Suppressor macrophage (primary cell): ENCODE results near the gene ZNF627.
A peak's percentile ranks its signal among the peaks of the same experiment; 100 is the strongest.
"Not testable (repeated sequence)": the region's sequence is repeated elsewhere in the genome, so short reads cannot be mapped to it uniquely, and the experiment has no call there.

ENCODE experiments used
- DNase-seq, 4 experiments: peaks; one replicate each; pipeline ENCODE4 v3.0.0-alpha.2; 2020 to 2022

Gene ZNF627

DNA sequence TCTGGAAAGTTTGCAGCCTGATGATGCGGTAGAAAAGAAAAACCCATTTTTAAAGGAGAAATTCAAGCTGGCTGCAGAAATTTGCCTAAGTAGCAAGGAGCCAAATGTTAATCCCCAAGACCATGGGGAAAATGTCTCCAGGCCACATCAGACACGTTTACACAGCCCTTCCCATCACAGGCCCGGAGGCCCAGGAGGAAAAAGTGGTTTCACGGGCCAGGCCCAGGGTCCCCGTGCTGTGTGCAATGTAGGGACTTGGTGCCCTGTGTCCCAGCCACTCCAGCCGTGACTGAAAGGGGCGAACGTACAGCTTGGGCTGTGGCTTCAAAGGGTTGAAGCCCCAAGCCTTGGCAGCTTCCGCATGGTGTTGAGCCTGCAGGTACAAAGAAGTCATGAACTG is 35.9 kb downstream of the ZNF627 start:
- no peak for DNase-seq

DNA sequence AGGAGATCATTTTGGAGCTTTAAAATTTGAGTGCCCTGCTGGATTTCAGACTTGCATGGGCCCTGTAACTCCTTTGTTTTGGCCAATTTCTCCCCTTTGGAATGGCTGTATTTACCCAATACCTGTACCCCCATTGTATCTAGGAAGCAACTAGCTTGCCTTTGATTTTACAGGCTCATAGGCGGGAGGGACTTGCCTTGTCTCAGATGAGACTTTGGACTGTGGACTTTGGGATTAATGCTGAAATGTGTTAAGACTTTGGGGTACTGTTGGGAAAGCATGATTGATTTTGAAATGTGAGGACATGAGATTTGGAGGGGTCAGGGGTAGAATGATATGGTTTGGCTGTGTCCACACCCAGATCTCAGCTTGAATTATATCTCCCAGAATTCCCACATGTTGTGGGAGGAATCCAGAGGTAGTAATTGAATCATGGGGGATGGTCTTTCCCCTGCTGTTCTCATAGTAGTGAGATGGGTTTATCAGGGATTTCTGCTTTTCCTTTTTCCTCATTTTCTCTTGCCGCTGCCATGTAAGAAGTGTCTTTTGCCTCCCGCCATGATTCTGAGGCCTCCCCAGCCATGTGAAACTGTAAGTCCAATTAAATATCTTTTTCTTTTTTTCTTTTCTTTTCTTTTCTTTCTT is 36.9 kb downstream of the ZNF627 start:
- not testable (repeated sequence) for DNase-seq

DNA sequence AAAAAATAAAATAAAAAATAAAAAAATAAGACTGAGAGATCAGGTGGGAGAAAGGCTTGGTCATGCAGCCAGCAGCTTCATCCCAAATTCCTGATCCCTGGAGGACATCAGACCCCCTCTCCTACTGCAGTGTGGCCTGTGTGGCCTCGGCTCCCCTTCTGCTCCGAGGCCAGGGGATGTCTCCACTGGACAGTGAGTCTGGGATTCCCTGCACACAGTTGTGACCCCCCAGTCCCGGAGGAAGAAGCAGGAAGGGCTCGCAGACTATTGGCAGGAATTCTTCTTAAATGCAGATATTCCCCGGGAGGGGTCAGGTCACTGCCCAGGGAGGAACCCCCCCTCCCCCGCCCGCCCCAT is 41.9 kb downstream of the ZNF627 start:
- no peak for DNase-seq

DNA sequence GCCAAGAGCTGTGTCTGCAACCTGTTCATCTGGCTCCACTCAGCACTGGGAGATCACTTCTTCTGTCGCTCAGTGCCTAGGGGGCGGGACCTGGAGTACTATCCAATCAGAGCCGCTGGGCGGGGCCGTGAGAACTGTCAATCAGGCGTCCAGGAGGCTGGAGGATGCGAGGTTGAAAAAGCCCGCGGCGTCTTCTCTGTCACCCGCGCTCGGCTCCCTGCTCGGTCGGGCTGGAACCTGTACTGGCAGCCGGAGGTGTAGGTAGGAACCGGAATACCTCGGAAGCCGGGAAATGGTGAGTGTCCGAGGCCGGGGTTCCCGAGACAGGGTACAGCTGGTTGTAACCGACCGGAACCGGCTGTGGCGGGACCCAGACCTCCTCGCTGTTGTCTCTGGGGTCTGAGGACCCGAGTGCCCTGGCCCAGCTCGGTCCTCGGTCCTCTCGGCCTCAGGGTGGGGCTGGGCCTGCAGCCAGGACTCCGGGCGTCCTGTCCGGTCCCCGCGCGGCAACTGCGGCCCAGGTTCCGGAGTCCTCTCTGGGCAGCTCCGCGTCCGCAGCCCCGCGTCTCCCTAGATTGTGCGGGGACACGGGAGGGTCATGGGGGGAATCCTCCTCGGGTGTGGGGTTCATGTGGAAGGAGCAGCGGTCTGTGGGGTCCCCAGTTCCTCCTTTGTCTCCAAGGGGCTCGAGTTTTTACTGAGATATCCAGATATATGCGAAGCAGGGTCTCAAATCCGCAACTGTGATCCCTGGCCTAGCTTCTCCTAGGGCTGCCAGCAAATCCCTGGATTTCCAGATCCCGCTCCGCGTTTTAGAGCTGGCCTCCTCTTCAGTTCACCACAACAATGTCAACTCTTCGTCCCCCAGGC is 42.6 kb downstream of the ZNF627 start:
- peak; percentile 95 to 96 (median 96) for DNase-seq

DNA sequence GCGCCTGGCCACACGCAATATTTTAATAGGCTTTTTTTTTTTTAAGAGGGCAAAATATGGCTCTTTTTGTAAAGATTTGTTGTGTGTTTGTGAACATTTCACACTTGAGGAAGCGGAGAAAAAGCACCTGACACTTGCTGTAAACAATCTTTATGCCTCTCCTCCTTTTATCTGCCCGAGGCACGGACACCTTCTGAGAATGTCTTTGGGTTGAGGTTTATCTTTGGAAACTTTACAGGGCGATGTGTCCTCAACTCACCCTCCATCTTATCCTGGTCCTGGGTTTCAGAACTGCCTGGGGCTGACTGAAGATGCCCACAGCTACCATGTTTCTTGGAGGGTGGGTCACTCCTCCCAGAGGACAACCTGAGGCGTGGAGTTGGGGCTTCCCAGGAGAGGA is 44.0 kb downstream of the ZNF627 start:
- DNase-seq: no peak

DNA sequence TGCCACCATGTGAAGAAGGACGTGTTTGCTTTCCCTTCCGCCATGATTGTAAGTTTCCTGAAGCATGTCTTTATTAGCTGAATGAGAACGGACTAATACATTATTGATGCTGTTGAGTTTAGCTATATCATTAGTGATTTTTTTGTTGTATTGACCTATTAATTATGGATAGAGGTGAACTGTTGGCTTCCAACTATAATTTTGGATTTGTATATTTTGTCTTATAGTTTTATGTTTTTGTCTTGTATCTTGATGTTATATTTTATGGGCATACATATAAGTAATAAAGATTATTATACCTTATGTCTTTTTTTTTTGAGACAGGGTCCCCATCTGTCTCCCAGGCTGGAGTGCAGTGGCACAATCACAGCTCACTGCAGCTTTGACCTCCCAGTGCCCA is 45.6 kb downstream of the ZNF627 start:
- no peak for DNase-seq

DNA sequence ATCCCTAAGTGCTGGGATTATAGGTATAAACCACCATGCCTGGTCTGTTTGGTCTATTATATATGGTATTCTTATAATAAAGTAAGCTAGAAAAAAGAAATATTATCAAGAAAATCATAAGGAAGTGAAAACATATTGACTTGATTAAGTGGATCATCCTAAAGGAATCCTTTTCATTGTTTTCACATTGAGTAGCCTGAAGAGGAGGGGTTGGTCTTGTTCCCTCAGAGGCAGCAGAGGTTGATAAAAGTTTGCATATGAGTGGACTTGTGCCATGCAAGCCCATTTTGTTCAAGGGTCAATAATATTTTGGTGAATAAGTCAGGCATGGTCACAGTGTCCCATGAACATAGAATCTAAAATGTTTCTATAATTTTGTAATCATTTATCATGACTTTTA is 52.7 kb downstream of the ZNF627 start:
- DNase-seq: no peak

DNA sequence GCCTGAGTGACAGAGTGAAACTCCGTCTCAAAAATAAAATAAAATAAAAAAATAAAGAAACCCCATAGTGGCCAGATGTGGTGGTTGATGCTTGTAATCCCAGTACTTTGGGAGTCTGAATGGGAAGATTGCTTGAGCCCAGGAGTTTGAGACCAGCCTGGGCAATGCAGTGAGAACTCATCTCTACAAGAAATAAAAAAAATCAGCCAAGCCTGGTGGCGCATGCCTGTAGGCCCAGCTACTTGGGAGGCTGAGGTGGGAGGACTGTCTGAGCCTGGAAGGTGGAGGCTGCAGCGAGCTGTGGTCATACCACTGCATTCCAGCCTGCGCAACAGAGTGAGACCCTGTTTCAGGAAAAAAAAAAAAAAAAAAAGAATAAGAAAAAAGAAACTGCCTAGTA is 53.8 kb downstream of the ZNF627 start:
- DNase-seq: no peak

DNA sequence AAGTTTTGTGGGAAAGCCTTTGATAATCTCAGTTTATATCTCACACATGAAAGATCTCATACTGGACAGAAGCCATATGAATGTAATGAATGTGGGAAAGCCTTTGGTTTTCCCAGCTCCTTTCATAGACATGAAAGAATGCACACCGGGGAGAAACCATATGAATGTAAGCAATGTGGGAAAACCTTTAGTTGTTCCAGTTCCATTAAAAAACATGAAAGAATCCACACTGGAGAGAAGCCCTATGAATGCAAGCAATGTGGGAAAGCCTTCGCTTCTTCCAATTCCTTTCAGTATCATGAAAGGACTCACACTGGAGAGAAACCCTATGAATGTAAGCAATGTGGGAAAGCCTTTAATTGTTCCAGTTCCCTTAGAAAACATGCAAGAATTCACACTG is 54.8 kb downstream of the ZNF627 start:
- DNase-seq: no peak

DNA sequence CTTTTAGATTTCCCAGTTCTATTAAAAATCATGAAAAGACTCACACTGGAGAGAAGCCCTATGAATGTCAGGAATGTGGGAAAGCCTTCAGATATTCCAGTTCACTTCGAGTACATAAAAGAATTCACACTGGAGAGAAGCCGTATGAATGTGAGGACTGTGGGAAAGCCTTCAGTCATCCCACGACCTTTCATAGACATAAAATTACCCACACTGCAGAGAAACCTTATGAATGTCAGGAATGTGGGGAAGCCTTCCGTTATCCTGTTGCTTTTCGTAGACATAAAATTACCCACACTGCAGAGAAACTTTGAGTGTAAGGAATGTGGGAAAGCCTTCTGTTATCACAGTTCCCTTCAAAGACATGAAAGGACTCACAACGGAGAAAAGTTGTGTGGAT is 55.2 kb downstream of the ZNF627 start:
- no peak for DNase-seq

DNA sequence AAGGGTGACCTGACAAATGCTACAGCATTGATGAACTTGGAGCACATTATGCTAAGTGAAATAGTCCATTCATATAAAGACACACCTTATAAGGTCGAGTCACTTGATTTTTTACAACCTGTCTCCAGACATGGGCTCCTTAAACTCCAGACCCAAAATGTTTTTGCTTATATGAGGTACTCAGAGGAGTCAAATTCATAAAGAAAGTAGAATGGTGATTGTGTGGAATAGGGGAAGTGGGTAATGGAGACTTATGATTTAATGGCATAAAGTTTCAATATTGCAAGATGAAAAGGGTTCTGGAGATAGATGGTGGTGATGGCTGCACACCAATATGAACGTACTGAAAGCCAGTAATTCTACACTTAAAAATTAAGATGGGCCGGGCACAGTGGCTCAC is 59.3 kb downstream of the ZNF627 start:
- DNase-seq: no peak

DNA sequence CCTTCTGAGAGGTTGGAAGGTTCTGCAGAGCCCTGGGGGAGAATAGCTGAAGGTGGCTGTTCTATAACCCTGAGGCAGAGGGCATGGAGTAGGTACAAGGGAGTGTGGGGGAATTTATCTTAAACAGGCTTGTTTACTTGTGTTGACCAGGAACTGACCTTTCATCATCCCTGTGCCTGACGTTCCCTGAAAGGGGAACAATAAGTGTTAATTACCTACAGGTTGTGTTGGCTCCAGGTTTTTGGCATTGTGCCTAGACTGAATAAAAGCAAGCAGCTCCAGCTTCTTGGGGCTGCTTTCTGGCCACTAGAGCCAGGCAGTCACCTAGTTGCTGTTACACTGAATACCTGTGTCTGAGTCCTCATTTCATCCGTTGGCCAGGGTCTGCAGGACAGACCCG is 60.0 kb downstream of the ZNF627 start:
- no peak for DNase-seq

DNA sequence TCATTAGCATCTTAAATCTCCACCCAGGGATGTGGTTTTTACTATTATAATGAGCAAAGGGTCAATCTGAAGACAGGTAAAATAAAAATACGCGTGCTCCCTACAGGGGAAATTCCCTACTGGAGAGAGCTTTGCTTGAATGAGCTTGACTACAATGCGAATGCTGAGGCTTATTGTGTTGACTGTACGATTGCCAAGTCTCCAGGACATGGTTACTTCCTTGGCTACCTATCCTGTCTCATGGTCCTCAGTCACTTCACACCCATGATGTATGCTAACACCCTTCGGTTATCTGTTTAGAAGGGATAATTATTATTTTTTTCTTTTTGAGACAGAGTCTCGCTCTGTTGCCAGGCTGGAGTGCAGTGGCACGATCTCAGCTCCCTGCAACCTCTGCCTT is 61.7 kb downstream of the ZNF627 start:
- no peak for DNase-seq

DNA sequence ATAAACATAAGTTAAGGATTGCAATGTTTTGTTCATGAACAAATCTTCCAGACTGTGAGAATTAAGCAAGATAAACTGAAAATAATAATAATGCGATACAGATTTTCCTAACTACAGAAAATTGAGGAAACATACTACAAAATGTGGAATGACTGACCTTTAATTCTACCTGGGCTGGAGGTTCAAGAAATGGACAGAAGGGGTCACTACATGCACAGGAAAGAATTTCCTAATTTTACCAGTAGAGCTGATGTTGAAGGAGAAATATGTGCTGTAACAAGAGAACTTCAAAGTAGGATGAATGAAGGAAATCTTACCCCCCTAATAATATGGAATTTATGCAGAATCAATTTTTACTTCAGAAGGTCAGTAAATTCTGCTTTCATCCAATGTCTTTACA is 62.3 kb downstream of the ZNF627 start:
- no peak for DNase-seq

DNA sequence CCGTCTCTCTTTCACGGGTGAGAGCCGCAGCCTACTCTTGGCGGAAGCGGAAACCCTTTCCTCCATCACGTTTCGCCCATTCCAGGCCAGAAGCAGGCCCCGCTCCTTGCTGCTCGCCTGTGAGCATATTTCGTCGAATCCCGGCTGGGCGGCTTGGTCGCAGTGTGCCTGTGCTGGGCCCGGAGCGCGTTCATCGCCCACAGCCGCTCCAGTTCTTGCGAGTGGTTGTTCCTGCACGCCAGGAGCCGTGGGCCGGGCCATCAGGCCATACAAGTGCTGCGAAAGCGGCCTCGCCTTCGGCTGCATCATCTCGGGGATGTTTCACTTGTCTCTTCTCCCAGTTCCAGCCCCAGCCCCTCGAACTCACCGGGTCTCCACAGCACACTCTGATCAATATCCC is 65.0 kb downstream of the ZNF627 start:
- no peak for DNase-seq

DNA sequence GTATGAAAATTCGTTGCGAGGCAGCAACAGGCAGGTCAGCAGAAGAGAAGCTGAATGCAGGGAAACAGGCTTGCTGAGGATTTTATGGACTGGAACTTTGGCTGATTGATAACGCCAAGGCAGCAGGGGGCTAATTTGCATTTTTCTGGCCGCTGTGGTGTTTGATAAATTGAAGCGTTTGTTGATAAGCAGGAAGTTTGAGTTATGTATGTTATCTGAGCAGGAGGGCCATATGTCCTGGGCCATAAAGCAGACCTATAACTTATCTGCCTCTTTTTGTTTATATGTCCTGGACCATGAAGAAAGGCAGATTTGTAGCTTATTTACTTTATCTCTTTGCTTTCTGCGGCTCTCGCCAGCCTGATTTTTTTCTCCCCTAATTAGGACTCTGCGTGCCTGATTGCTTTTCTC is 65.9 kb downstream of the ZNF627 start:
- DNase-seq: no peak
